GM21515 (cell line): ENCODE measurements around the gene PANK1.
A peak's percentile ranks its signal among the peaks of the same experiment; 100 is the strongest.
"Not testable (repeated sequence)": the region's sequence is repeated elsewhere in the genome, so short reads cannot be mapped to it uniquely, and the experiment has no call there.

Experiments
- ATAC-seq: cut with Tn5 transposase; IDR thresholded peaks from one replicate; pipeline ENCODE4 v1.9.1; 2021; ENCODE audit not compliant: unreplicated experiment

Gene PANK1

GRCh38 chr10:89621438-89621837 is 23.6 kb downstream of the PANK1 start:
- no peak for ATAC-seq

DNA sequence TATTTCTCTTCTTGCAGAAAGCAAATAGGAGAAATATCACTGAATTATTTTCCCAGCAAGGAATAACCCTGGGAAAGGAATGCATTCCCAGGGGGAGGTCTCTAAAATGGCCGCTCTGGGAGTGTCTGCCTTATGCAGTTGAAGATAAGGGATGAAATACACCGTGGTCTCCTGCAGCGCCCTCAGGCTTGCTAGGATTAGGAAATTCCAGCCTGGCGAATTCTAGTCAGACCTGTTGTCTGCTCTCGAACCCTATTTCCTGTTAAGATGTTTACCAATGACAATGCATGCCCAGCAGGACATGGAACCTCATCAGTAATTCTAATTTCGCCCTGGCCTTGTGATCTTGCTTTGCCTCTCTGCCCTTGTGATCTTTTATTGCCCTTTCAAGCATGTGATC is 24.7 kb downstream of the PANK1 start:
- ATAC-seq: not testable (repeated sequence)

- ATAC-seq: no peak
Observed at GRCh38 chr10:89615824-89616223, 29.2 kb downstream of the PANK1 start.

- no peak for ATAC-seq
Observed at GRCh38 chr10:89615112-89615511, 29.9 kb downstream of the PANK1 start.

DNA sequence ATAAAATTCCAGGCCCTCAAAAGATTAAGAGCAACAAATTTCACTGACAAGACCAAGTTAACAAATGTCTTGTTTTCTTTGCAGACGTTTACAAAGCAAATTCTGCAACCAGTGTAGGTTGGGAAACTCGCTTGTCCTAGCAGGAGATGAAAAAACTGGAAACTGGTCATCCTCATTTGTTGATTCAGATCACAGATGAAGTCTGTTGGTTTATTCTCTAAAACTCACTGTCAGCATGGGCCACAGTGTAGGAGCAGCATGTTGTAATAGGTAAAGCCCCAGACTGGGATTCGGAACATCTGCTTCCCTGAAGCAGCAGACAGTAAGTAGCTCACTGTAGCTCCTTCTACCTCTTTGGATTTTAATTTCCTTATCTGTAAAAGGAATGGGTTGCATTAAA is 31.5 kb downstream of the PANK1 start:
- no peak for ATAC-seq

GRCh38 chr10:89611282-89611681 is 33.8 kb downstream of the PANK1 start:
- ATAC-seq: no peak

DNA sequence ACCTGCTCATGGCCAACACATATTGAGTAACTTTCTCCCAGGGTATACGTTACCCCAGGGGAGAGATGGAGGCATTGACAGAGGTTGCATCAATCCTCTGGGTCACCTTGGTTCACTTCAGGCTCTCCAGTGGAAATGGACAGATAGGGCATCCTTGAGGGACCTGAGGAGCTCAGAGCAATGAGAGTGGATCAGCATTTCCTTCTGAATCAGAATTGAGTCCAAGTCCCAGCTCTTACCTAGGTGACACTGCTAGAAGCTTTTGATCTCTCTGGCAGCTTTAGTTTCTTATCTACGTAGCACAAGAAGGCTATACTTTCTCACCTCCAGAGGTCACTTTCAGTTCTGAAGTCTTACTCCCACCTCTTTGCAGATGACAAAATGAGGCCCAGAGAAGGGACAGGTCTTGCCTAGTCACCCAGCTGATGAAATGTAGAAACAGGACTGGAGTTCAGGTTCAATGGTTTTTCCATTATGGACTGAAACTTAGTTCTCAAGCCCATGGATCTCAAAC is 35.2 kb downstream of the PANK1 start:
- ATAC-seq: peak; percentile 83

- ATAC-seq: no peak
Observed at GRCh38 chr10:89604200-89604599, 40.8 kb downstream of the PANK1 start.

- ATAC-seq: no peak
Observed at GRCh38 chr10:89602919-89603318, 42.1 kb downstream of the PANK1 start.

- ATAC-seq: no peak
Observed at GRCh38 chr10:89601728-89602361, 43.2 kb downstream of the PANK1 start.

GRCh38 chr10:89600041-89600440 is 45.0 kb downstream of the PANK1 start:
- no peak for ATAC-seq

GRCh38 chr10:89593043-89593442 is 52.0 kb downstream of the PANK1 start:
- ATAC-seq: no peak

GRCh38 chr10:89592539-89592938 is 52.5 kb downstream of the PANK1 start:
- ATAC-seq: no peak

DNA sequence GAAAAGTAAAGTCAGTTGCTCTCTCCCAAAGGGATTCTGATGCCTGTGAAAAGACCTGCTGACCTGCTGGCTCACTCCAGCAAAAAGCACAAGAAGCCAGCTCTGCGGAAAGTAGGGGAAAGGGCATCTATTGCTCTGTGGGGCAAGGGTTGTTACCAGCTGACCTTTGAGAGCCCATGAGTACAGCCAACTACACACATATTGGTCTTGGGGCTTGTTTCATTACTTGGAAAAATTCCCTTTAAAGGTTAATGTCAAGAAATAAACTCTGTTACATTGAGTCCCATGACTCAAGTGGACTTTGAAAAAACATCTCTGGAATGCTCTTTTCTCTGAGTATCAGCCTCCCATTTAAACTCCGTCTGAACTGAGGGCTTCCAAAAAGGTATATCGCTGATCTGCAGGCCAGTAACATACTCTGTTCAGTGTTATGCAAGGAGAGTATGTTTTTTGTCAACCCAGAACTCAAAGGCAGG is 53.2 kb downstream of the PANK1 start:
- no peak for ATAC-seq

DNA sequence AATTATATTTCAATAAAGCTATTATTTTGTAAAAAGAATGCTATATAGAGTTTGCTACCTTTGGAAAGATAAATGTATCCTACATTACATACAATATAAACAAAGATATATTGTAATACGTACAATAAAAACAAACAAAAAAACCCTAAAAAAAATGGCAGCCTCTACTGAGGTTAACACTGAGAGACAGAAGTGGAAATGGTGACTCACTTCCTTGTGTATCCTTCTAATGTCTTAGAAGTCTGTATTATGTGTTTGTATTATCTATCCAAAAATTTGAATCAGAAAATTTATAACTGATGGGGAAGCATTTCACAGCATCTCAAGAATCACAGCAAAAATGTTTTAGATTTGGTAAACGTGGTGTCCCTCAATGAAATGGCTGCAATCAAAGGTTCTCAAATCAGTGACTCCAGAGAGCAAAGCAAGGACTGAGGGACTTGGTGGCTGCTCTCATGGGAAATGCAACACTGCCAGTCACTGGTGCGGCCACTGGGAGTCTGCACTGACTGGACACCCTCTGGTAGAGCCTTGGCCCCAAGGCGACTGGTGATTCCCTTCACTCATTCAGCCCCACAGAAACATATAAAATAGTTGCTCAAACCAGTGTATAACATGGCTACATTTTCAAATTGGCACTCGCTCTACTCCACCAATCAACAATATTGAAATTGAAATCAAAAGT is 53.8 kb downstream of the PANK1 start:
- ATAC-seq: no peak

- no peak for ATAC-seq
Observed at GRCh38 chr10:89590326-89590725, 54.7 kb downstream of the PANK1 start.

GRCh38 chr10:89589101-89589720 is 55.8 kb downstream of the PANK1 start:
- ATAC-seq: no peak

GRCh38 chr10:89588671-89589070 is 56.4 kb downstream of the PANK1 start:
- no peak for ATAC-seq

- ATAC-seq: no peak
Observed at GRCh38 chr10:89582022-89582421, 63.0 kb downstream of the PANK1 start.

DNA sequence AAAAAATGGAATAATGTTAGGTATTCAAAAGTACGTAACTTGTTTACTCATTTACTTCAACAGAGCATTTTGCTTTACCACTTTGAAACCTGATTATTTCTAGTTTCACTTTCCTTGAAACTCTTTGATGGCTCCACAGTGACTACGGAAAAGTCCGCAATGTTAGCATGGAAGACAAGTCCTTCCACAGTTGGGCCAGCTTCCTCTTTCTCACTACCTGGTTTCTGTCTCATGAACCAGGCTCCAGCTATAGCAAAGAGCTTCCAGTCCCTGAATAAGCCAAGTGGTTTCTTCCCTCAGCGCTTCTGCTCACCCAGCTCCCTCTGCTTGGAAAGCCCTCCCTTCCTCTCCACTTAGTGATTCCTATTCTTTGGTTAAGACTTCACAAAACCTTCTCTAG is 64.8 kb downstream of the PANK1 start:
- ATAC-seq: no peak

DNA sequence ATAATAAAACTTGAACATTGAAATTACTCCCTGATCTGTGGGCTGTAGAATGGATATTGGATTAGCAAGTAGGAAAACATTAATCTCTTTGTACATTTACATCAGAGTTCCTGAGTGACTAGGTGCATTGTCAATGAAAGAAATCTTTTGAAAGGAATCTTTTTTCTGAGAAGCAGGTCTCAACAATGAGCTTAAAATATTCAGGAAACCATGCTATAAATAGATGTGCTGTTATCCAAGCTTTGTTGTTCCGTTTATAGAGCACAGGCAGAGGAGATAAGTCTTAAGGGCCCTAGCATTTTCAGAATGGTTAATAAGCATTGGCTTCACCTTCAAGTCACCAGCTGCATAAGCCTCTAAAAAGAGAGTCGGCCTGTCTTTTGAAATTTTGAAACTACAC is 68.3 kb downstream of the PANK1 start:
- no peak for ATAC-seq

DNA sequence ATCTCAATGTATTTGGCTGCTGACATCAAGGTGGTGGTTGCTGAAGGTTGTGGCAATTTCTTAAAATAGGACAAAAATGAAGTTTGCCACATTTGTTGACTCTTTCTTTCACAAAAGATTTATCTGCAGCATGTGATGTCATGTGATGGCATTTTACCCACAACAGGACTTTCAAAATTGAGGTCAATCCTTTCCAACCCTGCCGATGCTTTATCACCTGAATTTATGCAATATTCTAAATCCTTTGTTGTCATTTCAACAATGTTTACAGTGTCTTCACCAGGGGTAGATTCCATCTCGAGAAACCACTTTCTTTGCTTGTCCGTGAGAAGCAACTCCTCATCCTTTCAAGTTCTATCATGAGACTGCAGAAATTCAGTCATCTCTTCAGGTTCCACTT is 69.0 kb downstream of the PANK1 start:
- no peak for ATAC-seq
